ENCODE data around the gene RAB11FIP5.

RAB11FIP5 gene

GRCh38 chr2:73028841-73029240, 83.9 kb downstream of the RAB11FIP5 start:
- Histone ChIP-seq H2BK120ac (ENCODE audit: low read depth, low read length) (no peak overlapping the region), H3K56ac (ENCODE audit: low read length) (no peak overlapping the region), H3K4me2 (ENCODE audit: low read length) (no peak overlapping the region), H3K79me2 (ENCODE audit: control insufficient read depth, insufficient read depth, low read length) (no peaks in the 10 kb centered on the region), H2AK5ac (ENCODE audit: low read length) (no peak overlapping the region), H2BK15ac (replicated peaks; ENCODE audit: low read depth) (no peak overlapping the region), H3K79me1 (ENCODE audit: low read length) (peaks cover 1% of the 10 kb centered on the region), H2BK5ac (ENCODE audit: low read length) (no peak overlapping the region), H3K36me3 (ENCODE audit: control insufficient read depth, insufficient read depth, low read length) (no peaks in the 10 kb centered on the region), H3K4ac (ENCODE audit: low read depth, low read length) (no peak overlapping the region), H3K23ac (ENCODE audit: low read length) (no peak overlapping the region), H4K8ac (ENCODE audit: low read depth, low read length) (no peak overlapping the region), H3K9ac (ENCODE audit: low read length) (no peak overlapping the region), H3K4me3 (ENCODE audit: low read length) (no peak overlapping the region), H3K18ac (ENCODE audit: low read length) (no peak overlapping the region), H3K27me3 (ENCODE audit: insufficient read depth, low read length, poor library complexity) (no peaks in the 10 kb centered on the region), H4K5ac (ENCODE audit: low read length) (no peak overlapping the region), H3K27ac (ENCODE audit: low read depth, low read length) (no peak overlapping the region), H3K4me1 (ENCODE audit: control insufficient read depth, low read depth, low read length) (no peaks in the 10 kb centered on the region)
- no peak for DNase-seq
- no CpG with 5 or more reads among the region's 10 CpGs for WGBS (ENCODE audit: extremely low coverage, insufficient coverage, low lambda C conversion rate)

- H3K9ac ChIP-seq (ENCODE audit: low read length), result no peak overlapping the region
- H3K36me3 ChIP-seq (ENCODE audit: control insufficient read depth, insufficient read depth, low read length), result peaks cover 3% of the 10 kb centered on the region
- no peak overlapping the region for H3K27ac ChIP-seq (ENCODE audit: low read depth, low read length)
- no peak overlapping the region for H2AK5ac ChIP-seq (ENCODE audit: low read length)
- H3K27me3 ChIP-seq (ENCODE audit: insufficient read depth, low read length, poor library complexity), result no peaks in the 10 kb centered on the region
- no peaks in the 10 kb centered on the region for H3K79me2 ChIP-seq (ENCODE audit: control insufficient read depth, insufficient read depth, low read length)
- H4K5ac ChIP-seq (ENCODE audit: low read length), result no peak overlapping the region
- no peak overlapping the region for H3K23ac ChIP-seq (ENCODE audit: low read length)
- no peak for DNase-seq
- H3K56ac ChIP-seq (ENCODE audit: low read length), result no peak overlapping the region
- H3K4me1 ChIP-seq (ENCODE audit: control insufficient read depth, low read depth, low read length), result no peaks in the 10 kb centered on the region
- no peak overlapping the region for H3K4ac ChIP-seq (ENCODE audit: low read depth, low read length)
- no CpG with 5 or more reads among the region's 1 CpG for WGBS (ENCODE audit: extremely low coverage, insufficient coverage, low lambda C conversion rate)
- H2BK5ac ChIP-seq (ENCODE audit: low read length), result no peak overlapping the region
- H3K18ac ChIP-seq (ENCODE audit: low read length), result no peak overlapping the region
- H3K4me3 ChIP-seq (ENCODE audit: low read length), result no peak overlapping the region
- H3K79me1 ChIP-seq (ENCODE audit: low read length), result peaks cover 1% of the 10 kb centered on the region
- no peak overlapping the region for H3K4me2 ChIP-seq (ENCODE audit: low read length)
- H2BK15ac ChIP-seq (replicated peaks; ENCODE audit: low read depth), result no peak overlapping the region
- H4K8ac ChIP-seq (ENCODE audit: low read depth, low read length), result no peak overlapping the region
- H2BK120ac ChIP-seq (ENCODE audit: low read depth, low read length), result no peak overlapping the region
These were observed 85.4 kb downstream of the RAB11FIP5 start for GRCh38 chr2:73027340-73027739.

- Histone ChIP-seq H2BK5ac (ENCODE audit: low read length) (no peak overlapping the region), H3K27me3 (ENCODE audit: insufficient read depth, low read length, poor library complexity) (no peaks in the 10 kb centered on the region), H3K18ac (ENCODE audit: low read length) (no peak overlapping the region), H3K56ac (ENCODE audit: low read length) (no peak overlapping the region), H4K5ac (ENCODE audit: low read length) (no peak overlapping the region), H2AK5ac (ENCODE audit: low read length) (no peak overlapping the region), H3K23ac (ENCODE audit: low read length) (no peak overlapping the region), H3K4me2 (ENCODE audit: low read length) (no peak overlapping the region), H3K79me2 (ENCODE audit: control insufficient read depth, insufficient read depth, low read length) (no peaks in the 10 kb centered on the region), H3K4me1 (ENCODE audit: control insufficient read depth, low read depth, low read length) (no peaks in the 10 kb centered on the region), H3K4ac (ENCODE audit: low read depth, low read length) (no peak overlapping the region), H2BK120ac (ENCODE audit: low read depth, low read length) (no peak overlapping the region), H3K36me3 (ENCODE audit: control insufficient read depth, insufficient read depth, low read length) (peaks cover 5% of the 10 kb centered on the region), H2BK15ac (replicated peaks; ENCODE audit: low read depth) (no peak overlapping the region), H4K8ac (ENCODE audit: low read depth, low read length) (no peak overlapping the region), H3K79me1 (ENCODE audit: low read length) (no peaks in the 10 kb centered on the region), H3K27ac (ENCODE audit: low read depth, low read length) (no peak overlapping the region), H3K9ac (ENCODE audit: low read length) (no peak overlapping the region), H3K4me3 (ENCODE audit: low read length) (no peak overlapping the region)
- no CpG with 5 or more reads among the region's 1 CpG for WGBS (ENCODE audit: extremely low coverage, insufficient coverage, low lambda C conversion rate)
- DNase-seq, result no peak
These were observed 89.3 kb downstream of the RAB11FIP5 start for GRCh38 chr2:73023497-73023896.
